Osteoblast (primary cell): ENCODE measurements around the gene ESR1. TPM values are rescaled to one million over a fixed set of nuclear protein-coding genes. Genes with fewer than 3 reads are reported as not detected.

Experiments used
- DNase-seq: peaks from one replicate; pipeline ENCODE4 v3.0.0; 2011; ENCODE audit warnings: low spot score, mixed read lengths; ENCODE audit not compliant: insufficient read length; ENCODE audit errors: missing footprints
- H2AFZ ChIP-seq: 2 replicates; pipeline ENCODE4 v1.6.0; 2011; ENCODE audit warnings: mild to moderate bottlenecking, low read length
- H3K27ac ChIP-seq: 2 replicates; pipeline ENCODE4 v1.5.1; 2011; ENCODE audit warnings: mild to moderate bottlenecking, low read depth, low read length, moderate library complexity
- H3K27me3 ChIP-seq: 2 replicates; pipeline ENCODE4 v1.6.0; 2012; ENCODE audit warnings: mild to moderate bottlenecking, control low read depth, inconsistent platforms, low read length, moderate library complexity; ENCODE audit not compliant: insufficient read depth
- H3K36me3 ChIP-seq: 2 replicates; pipeline ENCODE4 v1.5.1; 2011; ENCODE audit warnings: mild to moderate bottlenecking, low read length, control low read depth, moderate library complexity; ENCODE audit not compliant: insufficient read depth
- H3K4me1 ChIP-seq: 2 replicates; pipeline ENCODE4 v1.5.1; 2011; ENCODE audit warnings: mild to moderate bottlenecking, low read length, control low read depth, moderate library complexity; ENCODE audit not compliant: insufficient read depth
- H3K4me2 ChIP-seq: 2 replicates; pipeline ENCODE4 v1.6.0; 2011; ENCODE audit warnings: mild to moderate bottlenecking, low read length; ENCODE audit not compliant: insufficient read depth
- H3K4me3 ChIP-seq: fragments of 200-600 bp; sonication (generic); 3 replicates; pipeline ENCODE4 v1.5.1; 2012; ENCODE audit warnings: mild to moderate bottlenecking, low read length, inconsistent platforms; ENCODE audit not compliant: insufficient read depth
- H3K79me2 ChIP-seq: 2 replicates; pipeline ENCODE4 v1.6.0; 2012; ENCODE audit warnings: mild to moderate bottlenecking, low read length, control low read depth, inconsistent platforms; ENCODE audit not compliant: insufficient read depth
- H3K9me3 ChIP-seq: 2 replicates; pipeline ENCODE4 v1.5.1; 2011; ENCODE audit warnings: low read depth, low read length, control low read depth
- H4K20me1 ChIP-seq: 2 replicates; pipeline ENCODE4 v1.6.0; 2012; ENCODE audit warnings: mild to moderate bottlenecking, low read length, control low read depth; ENCODE audit not compliant: insufficient read depth
- total RNA-seq: library from RNA; depleted of rRNA; stranded (reverse); fragments of >200 nt; gene quantifications from 2 replicates; pipeline ENCODE4 v1.2.3, GENCODE V29; 2012
- TF ChIP-seq, protein P1 (sequence below): IDR thresholded peaks from 2 replicates; pipeline ENCODE4 v1.5.1; 2011; ENCODE audit warnings: mild to moderate bottlenecking, low read depth, low read length, moderate library complexity; ENCODE audit errors: extremely low read depth

Gene ESR1
- total RNA-seq, 1 donor: 3.3 TPM

DNA sequence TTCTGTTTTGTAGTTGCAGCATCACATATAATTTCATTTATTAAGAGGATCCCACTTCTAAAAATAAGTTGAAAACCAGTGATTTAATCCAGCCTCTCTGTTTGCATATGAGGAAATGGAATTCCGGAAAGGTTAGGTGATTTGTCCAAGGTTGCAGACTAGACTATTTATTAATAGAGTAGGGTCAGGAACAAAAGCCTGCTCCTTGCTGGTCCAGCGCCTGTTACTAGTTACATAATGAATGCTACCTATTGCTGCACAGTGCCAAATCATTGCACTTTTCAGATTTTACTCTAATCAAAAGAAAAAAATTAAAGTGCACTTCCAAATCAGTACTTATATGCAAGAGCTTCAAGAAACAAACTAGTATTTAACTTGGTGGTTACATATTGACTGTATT is 238.6 kb downstream of the ESR1 start:
- Histone ChIP-seq H3K4me1 (no peaks in the 10 kb centered on the region), H3K4me2 (no peak overlapping the region), H4K20me1 (no peaks in the 10 kb centered on the region), H3K4me3 (no peak overlapping the region), H3K79me2 (no peaks in the 10 kb centered on the region), H3K9me3 (no peaks in the 10 kb centered on the region), H3K36me3 (no peaks in the 10 kb centered on the region), H3K27ac (no peak overlapping the region), H2AFZ (no peak overlapping the region), H3K27me3 (no peaks in the 10 kb centered on the region)
- DNase-seq: no peak
- TF ChIP-seq, protein P1, sequence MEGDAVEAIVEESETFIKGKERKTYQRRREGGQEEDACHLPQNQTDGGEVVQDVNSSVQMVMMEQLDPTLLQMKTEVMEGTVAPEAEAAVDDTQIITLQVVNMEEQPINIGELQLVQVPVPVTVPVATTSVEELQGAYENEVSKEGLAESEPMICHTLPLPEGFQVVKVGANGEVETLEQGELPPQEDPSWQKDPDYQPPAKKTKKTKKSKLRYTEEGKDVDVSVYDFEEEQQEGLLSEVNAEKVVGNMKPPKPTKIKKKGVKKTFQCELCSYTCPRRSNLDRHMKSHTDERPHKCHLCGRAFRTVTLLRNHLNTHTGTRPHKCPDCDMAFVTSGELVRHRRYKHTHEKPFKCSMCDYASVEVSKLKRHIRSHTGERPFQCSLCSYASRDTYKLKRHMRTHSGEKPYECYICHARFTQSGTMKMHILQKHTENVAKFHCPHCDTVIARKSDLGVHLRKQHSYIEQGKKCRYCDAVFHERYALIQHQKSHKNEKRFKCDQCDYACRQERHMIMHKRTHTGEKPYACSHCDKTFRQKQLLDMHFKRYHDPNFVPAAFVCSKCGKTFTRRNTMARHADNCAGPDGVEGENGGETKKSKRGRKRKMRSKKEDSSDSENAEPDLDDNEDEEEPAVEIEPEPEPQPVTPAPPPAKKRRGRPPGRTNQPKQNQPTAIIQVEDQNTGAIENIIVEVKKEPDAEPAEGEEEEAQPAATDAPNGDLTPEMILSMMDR: no peak

DNA sequence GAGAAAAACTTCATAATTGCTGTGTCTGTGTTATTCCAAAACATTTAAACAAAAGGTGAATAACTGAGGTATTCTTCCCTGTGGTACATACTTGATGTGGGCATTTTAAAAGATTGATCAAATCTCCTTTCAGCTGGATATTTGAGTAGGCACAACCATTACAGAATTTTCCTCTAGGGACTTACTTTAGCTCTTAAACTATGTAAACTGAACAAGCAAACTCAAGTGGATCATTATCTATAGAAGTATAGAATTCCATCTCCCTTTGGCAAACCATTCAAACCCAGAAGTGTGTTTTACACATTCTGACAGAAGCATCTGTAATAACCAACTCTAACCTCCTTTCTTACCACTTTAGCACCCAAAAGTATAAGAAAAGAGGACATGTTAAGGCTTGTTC is 241.4 kb downstream of the ESR1 start:
- Histone ChIP-seq H3K27me3 (no peaks in the 10 kb centered on the region), H3K27ac (no peak overlapping the region), H3K4me1 (no peaks in the 10 kb centered on the region), H3K4me3 (no peak overlapping the region), H2AFZ (no peak overlapping the region), H4K20me1 (no peaks in the 10 kb centered on the region), H3K4me2 (no peak overlapping the region), H3K9me3 (no peaks in the 10 kb centered on the region), H3K79me2 (no peaks in the 10 kb centered on the region), H3K36me3 (no peaks in the 10 kb centered on the region)
- peak; percentile 46 for DNase-seq
- TF ChIP-seq, protein P1: no peak

DNA sequence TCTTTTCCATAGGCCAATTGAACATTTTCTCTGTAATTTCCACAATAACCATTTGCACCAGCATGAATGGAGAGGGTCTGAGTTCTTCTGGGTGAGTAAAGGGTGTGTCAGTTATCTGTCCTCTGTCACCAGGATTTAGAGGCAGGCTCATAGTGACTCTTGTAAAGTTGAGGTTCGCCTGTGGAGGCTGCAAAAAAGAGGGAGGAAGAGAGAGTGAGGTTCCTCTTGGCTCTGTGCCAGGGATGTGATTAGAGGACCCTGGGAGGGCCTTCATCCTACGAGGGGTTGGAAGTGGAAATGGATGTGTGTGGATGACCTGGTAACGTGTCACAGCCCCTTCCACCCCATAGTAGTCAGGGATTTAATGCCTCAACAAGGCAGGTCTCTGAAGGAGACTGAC is 242.0 kb downstream of the ESR1 start:
- Histone ChIP-seq H3K4me2 (no peak overlapping the region), H3K9me3 (no peaks in the 10 kb centered on the region), H3K27me3 (no peaks in the 10 kb centered on the region), H3K4me1 (no peaks in the 10 kb centered on the region), H3K27ac (no peak overlapping the region), H3K79me2 (no peaks in the 10 kb centered on the region), H3K36me3 (no peaks in the 10 kb centered on the region), H4K20me1 (no peaks in the 10 kb centered on the region), H3K4me3 (no peak overlapping the region), H2AFZ (no peak overlapping the region)
- TF ChIP-seq, protein P1: no peak
- DNase-seq: no peak

DNA sequence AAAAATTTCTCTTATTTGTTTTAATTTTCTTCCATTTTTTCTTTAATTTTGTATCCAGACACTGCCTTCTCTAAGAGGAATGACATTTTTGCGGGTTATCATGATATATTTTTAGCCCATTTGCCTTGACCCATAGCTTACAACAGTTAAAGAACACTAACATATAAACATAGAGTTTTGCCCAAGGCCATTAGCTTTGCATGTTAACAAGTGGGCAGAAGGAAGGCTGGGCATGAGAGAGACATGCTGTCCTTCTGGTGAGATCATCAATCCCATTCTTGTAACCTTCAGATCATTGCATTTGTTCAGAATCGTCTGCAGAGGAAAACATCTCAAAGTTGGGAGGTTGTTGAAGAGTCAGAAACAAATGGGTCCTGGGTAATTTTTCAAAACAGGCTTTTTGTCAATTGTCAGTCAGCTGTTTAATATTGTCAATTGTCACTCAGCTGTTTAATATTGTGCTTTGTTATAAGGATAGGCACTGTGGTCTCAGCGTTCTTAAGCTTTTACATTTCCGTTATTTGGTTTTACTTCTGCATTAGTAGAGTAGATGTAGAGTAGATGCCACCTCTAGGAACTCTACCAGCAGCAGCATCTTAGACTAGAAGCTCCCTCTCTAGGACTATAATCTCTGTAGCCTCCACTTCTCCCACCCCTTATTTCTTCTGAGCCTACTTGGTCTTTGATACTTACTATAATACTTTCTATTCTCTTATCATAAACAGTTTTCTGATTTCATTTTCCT is 243.1 kb downstream of the ESR1 start:
- no peaks in the 10 kb centered on the region for H3K27me3 ChIP-seq
- H3K79me2 ChIP-seq: no peaks in the 10 kb centered on the region
- no peaks in the 10 kb centered on the region for H3K36me3 ChIP-seq
- no peak overlapping the region for H3K4me2 ChIP-seq
- H3K4me1 ChIP-seq: no peaks in the 10 kb centered on the region
- no peak for DNase-seq
- no peaks in the 10 kb centered on the region for H4K20me1 ChIP-seq
- no peak overlapping the region for H3K4me3 ChIP-seq
- H2AFZ ChIP-seq: no peak overlapping the region
- H3K27ac ChIP-seq: no peak overlapping the region
- H3K9me3 ChIP-seq: no peaks in the 10 kb centered on the region
- TF ChIP-seq, protein P1: no peak
